Measurements from ENCODE around the gene PSTPIP1. TPM values are rescaled to one million over a fixed set of nuclear protein-coding genes. Genes with fewer than 3 reads are reported as not detected.

Gene PSTPIP1
- total and polyA plus RNA-seq, 2 experiments from 2014 or later: not detected

GRCh38 chr15:77039217-77039533 lies 44.2 kb downstream of the PSTPIP1 start:
- H3K4me1 ChIP-seq (ENCODE audit: insufficient read depth): peaks cover 3% of the 10 kb centered on the region
- no peak for TF ChIP-seq EZH2phosphoT487 (IDR thresholded peaks at IDR 0.05; ENCODE audit: low read depth, severe bottlenecking, unreplicated experiment)
- no peak for TF ChIP-seq CTCF (IDR thresholded peaks at IDR 0.05; ENCODE audit: poor library complexity)
- TF ChIP-seq EZH2 (IDR thresholded peaks at IDR 0.05; ENCODE audit: borderline replicate concordance): no peak
- no peak overlapping the region for H3K4me3 ChIP-seq
- no peaks in the 10 kb centered on the region for H3K36me3 ChIP-seq (replicated peaks; ENCODE audit: insufficient read depth, low read depth)
- no peaks in the 10 kb centered on the region for H4K20me1 ChIP-seq (ENCODE audit: insufficient read depth, poor library complexity, severe bottlenecking)
- no peak overlapping the region for H3K27ac ChIP-seq
- no peak overlapping the region for H2AFZ ChIP-seq
- H3K79me2 ChIP-seq: no peaks in the 10 kb centered on the region
- WGBS (ENCODE audit: low lambda C conversion rate, missing lambda C conversion rate): no CpG with 5 or more reads among the region's 5 CpGs
- no peak for DNase-seq (ENCODE audit: low spot score)
- no peaks in the 10 kb centered on the region for H3K9me2 ChIP-seq (replicated peaks; ENCODE audit: insufficient read depth)
- H3K27me3 ChIP-seq: no peaks in the 10 kb centered on the region
- H3K4me2 ChIP-seq: no peak overlapping the region
- no peaks in the 10 kb centered on the region for H3K9me3 ChIP-seq (ENCODE audit: low read depth)

GRCh38 chr15:77039848-77040247 lies 44.9 kb downstream of the PSTPIP1 start:
- no peaks in the 10 kb centered on the region for H3K36me3 ChIP-seq (replicated peaks; ENCODE audit: insufficient read depth, low read depth)

GRCh38 chr15:77040673-77041072 lies 45.7 kb downstream of the PSTPIP1 start:
- DNase-seq (ENCODE audit: low spot score): no peak
- no peak overlapping the region for H2AFZ ChIP-seq
- H3K9me3 ChIP-seq (ENCODE audit: low read depth): no peaks in the 10 kb centered on the region
- WGBS (ENCODE audit: low lambda C conversion rate, missing lambda C conversion rate): 96% methylated on average over 5 of the region's 5 CpGs
- H3K9me2 ChIP-seq (replicated peaks; ENCODE audit: insufficient read depth): no peaks in the 10 kb centered on the region
- no peaks in the 10 kb centered on the region for H3K4me1 ChIP-seq (ENCODE audit: insufficient read depth)
- TF ChIP-seq EZH2 (IDR thresholded peaks at IDR 0.05; ENCODE audit: borderline replicate concordance) (no peak), EZH2phosphoT487 (IDR thresholded peaks at IDR 0.05; ENCODE audit: low read depth, severe bottlenecking, unreplicated experiment) (no peak), CTCF (IDR thresholded peaks at IDR 0.05; ENCODE audit: poor library complexity) (no peak)
- H4K20me1 ChIP-seq (ENCODE audit: insufficient read depth, poor library complexity, severe bottlenecking): no peaks in the 10 kb centered on the region
- H3K27me3 ChIP-seq: no peaks in the 10 kb centered on the region
- H3K4me2 ChIP-seq: no peak overlapping the region
- no peaks in the 10 kb centered on the region for H3K36me3 ChIP-seq (replicated peaks; ENCODE audit: insufficient read depth, low read depth)
- no peak overlapping the region for H3K4me3 ChIP-seq
- H3K27ac ChIP-seq: no peak overlapping the region
- peaks cover 5% of the 10 kb centered on the region for H3K79me2 ChIP-seq

More at GRCh38 chr15:77039848-77040247, 44.9 kb downstream of the PSTPIP1 start:
- Histone ChIP-seq H3K4me2 (no peak overlapping the region), H3K4me1 (ENCODE audit: insufficient read depth) (no peaks in the 10 kb centered on the region), H3K4me3 (no peak overlapping the region), H2AFZ (no peak overlapping the region), H4K20me1 (ENCODE audit: insufficient read depth, poor library complexity, severe bottlenecking) (no peaks in the 10 kb centered on the region), H3K27me3 (no peaks in the 10 kb centered on the region), H3K9me3 (ENCODE audit: low read depth) (no peaks in the 10 kb centered on the region), H3K9me2 (replicated peaks; ENCODE audit: insufficient read depth) (no peaks in the 10 kb centered on the region), H3K79me2 (no peaks in the 10 kb centered on the region), H3K27ac (no peak overlapping the region)
- no CpG with 5 or more reads among the region's 8 CpGs for WGBS (ENCODE audit: low lambda C conversion rate, missing lambda C conversion rate)
- no peak for TF ChIP-seq EZH2phosphoT487 (IDR thresholded peaks at IDR 0.05; ENCODE audit: low read depth, severe bottlenecking, unreplicated experiment)
- TF ChIP-seq EZH2 (IDR thresholded peaks at IDR 0.05; ENCODE audit: borderline replicate concordance): no peak
- no peak for TF ChIP-seq CTCF (IDR thresholded peaks at IDR 0.05; ENCODE audit: poor library complexity)
- no peak for DNase-seq (ENCODE audit: low spot score)
